GM18870 (cell line): ENCODE measurements around the gene PCYT1A.
"Not testable (repeated sequence)": the region's sequence is repeated elsewhere in the genome, so short reads cannot be mapped to it uniquely, and the experiment has no call there.

Source experiments
- ATAC-seq: cut with Tn5 transposase; IDR thresholded peaks from one replicate; pipeline ENCODE4 v1.9.1; 2021; ENCODE audit warnings: moderate library complexity; ENCODE audit not compliant: unreplicated experiment

The PCYT1A gene

GRCh38 chr3:196287440-196288140 lies at the start of gene PCYT1A:
PCYT1A (minus strand) TSS chr3:196287726; CDS start chr3:196270531, 17,195 bp downstream.
- ATAC-seq: peak; percentile 61

DNA sequence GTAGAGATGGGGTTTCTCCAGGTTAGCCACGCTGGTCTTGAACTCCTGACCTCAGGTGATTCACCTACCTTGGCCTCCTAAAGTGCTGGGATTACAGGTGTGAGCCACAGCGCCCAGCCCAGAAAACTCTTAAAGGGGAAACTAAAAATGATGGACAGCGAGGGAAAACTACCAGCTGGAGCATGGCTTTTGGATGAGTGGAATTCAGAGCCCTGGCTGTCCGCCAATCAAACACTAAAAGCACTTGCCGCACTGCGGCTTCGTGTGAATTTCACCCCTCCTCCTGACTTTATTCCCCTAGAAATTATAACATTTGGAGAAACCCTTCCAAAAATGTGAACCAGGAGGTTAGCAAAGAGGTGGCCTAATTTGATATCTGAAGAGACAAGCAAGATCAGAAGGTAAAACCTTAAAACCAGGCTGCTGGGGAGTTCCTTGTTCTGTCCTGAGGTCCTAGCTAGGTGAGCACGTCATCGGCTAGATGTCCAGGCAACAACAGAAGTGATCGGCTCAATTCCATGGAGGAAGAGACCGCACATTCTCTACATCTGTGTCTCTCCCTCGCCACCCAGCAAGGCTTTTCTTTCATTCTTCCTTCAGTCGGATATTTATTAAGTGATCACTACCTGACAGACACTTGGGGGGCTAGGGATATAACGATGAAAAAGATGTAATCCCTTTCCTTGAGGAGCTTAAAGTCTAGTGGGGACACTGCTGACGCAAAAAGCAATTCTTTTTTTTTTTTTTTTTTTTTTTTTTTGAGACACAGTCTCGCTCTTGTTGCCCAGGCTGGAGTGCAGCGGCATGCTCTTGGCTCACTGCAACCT lies 49.0 kb upstream of the PCYT1A start:
- no peak for ATAC-seq

- no peak for ATAC-seq
Measured at GRCh38 chr3:196335503-196335948, 48.0 kb upstream of the PCYT1A start.

- no peak for ATAC-seq
Measured at GRCh38 chr3:196334982-196335381, 47.5 kb upstream of the PCYT1A start.

DNA sequence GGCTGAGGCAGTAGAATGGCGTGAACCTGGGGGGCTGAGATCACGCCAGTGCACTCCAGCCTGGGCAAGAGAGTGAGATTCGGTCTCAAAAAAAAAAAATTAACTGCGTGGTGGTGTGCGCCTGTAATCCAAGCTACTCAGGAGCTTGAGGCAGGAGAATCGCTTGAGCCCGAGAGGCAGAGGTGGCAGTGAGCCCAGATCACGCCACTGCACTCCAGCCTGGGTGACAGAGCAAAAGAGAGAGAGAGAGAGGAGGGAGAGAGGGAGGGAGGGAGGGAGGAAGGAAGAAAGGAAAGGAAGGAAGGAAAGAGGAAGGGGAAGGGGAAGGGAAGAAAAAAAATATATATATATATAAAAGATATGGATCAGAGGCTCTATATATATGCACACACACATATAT lies 44.6 kb upstream of the PCYT1A start:
- ATAC-seq: no peak

GRCh38 chr3:196327405-196327804 lies 39.9 kb upstream of the PCYT1A start:
- no peak for ATAC-seq

DNA sequence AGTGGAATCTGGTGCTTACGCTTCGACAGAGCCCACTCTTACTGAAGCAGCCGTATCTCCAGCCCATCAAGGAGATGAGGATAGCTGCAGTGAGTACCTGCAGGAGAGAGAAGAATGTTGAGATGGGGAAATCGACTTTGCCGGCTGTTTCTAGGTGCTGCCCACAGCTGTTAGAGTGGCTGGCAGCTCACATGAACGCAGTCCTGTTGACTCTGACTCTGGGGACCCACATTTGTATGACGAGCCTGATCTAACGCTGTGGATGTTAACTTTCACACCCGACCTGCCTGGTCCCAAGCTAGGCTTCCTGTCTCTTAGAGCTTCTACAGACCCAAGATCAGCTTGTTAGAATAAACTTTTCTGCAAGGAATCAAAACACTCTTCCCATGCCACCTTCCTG lies 39.4 kb upstream of the PCYT1A start:
- ATAC-seq: no peak

GRCh38 chr3:196323691-196324090 lies 36.2 kb upstream of the PCYT1A start:
- no peak for ATAC-seq

DNA sequence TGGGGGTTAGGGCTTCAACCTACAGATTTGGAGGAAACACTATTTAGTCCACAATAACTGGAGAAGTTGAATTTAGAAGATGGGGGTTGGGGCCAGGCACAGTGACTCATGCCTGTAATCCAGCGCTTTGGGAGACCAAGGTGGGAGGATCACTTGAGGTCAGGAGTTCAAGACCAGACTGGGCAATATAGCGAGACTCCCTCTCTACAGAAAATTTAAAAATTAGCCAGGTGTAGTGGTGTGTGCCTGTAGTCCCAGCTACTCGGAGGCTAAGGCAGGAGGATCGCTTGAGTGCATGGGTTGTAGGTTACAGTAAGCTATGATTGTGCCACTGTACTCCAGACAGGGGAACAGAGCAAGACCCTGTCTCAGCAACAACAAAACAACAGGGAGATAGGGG lies 35.5 kb upstream of the PCYT1A start:
- ATAC-seq: no peak

- ATAC-seq: no peak
Measured at GRCh38 chr3:196321162-196321561, 33.6 kb upstream of the PCYT1A start.

- ATAC-seq: no peak
Measured at GRCh38 chr3:196320137-196320536, 32.6 kb upstream of the PCYT1A start.

DNA sequence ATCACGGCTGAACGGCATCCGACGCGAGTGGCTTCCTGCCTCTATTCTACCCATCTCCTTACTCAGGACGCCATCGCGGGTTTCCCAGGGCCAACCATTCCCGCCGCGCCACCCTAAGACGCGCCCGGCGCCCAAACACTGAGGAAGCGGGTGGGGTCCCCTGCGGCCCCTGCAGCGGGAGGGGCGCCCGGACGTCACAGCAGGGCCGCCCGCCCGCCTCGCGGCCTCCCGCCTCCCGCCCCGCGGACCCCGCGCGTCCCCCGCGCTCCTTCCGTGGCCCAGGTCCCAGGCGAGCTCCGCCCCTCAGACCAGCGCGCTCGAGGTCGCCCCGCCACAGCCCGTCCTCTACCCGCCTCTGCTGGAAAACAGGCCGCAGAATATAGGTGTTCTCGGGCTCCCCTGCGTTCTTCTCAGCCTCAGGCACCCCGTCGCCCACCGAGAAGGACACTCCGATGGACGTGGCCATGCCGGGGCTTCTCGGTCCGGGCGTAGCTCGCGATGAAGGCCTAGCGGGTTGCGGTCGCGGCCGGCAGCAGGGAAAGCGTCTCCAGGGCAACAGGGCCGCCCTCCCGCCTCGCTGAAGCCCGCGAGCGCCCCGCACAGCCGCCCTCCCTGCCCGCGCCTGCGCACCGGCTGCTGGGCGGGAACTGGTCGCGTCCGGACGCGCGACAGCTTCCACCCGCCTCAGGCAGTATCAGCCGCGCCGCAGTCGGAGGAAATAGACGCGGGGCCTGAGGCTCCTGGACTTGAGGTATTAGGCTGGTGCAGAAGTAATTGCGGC lies 30.4 kb upstream of the PCYT1A start, which contains the start of gene DYNLT2B:
Gene DYNLT2B, minus strand, starts transcription at position 554 of the 781 bp plus-strand sequence. Its CDS starts 88 bp downstream, at position 466.
- peak; percentile 60 for ATAC-seq

GRCh38 chr3:196316799-196317686 lies 29.5 kb upstream of the PCYT1A start:
- not testable (repeated sequence) for ATAC-seq

GRCh38 chr3:196315821-196316220 lies 28.3 kb upstream of the PCYT1A start:
- ATAC-seq: no peak

DNA sequence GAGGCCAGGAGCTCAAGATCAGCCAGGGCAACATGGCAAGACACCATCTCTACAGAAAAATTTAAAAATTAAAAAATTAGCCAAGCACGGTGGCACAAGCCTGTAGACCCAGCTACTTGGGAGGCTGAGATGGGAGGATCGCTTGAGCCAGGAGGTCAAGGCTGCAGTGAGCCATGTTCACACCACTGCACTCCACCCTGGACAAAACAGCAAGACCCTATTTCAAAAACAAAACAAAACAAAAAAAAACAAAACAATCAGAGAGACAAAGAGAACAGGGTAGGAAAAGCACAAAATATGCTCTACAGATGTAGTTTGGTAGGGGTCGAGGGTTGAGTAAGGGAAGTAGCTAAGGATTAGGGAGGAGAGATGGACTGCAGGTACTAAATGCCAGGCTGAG lies 27.1 kb upstream of the PCYT1A start:
- ATAC-seq: no peak

GRCh38 chr3:196314086-196314485 lies 26.6 kb upstream of the PCYT1A start:
- not testable (repeated sequence) for ATAC-seq

- ATAC-seq: not testable (repeated sequence)
Measured at GRCh38 chr3:196302960-196303359, 15.4 kb upstream of the PCYT1A start.

DNA sequence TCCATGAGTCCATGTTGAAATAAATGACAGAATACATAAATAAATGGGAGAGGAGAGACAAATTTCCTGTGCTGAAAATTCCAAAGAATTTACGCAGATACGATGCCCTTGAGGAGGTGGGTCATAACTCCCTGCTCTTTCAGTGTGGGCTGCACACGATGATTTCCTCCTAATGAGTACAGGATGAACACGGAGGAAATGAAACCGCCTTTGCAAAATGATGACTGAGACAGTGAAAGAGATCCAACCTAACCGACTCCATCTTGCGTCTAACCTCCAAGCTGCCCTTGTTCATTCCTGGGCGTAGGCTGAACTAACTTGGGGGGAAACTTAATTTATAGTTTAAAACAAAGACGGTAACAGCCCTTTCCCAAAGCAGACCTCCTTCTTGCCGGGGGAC lies 15.0 kb upstream of the PCYT1A start:
- ATAC-seq: not testable (repeated sequence)

- no peak for ATAC-seq
Measured at GRCh38 chr3:196298521-196298920, 11.0 kb upstream of the PCYT1A start.

DNA sequence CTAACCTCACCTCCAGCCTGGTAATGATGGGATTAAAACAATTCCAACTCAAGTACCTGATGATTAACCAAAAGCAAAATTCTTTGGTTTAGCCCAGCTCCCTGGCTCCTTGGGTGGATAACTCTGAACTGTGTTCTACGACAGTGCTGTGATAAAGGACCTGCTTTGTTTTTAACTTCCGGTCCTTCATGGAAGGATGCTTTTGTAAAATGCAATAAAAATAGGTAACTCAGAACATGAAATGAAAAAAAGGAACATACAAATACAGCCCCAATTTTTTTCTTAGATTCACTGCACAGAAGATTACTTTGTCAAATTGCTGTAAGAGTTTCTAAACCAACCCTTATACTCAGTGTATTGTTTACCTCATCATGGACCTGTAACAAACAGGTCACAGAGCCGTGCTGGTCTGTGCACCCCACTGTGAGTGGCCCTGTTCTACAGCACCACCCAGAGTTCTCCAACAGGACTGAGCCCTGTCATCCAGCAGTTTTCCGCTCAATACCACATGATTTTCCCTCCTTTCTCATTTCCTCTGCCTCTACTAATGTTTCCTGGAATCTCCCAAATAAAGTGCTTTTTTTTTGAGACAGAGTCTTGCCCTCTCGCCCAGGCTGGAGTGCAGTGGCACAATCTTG lies 4.9 kb upstream of the PCYT1A start:
- ATAC-seq: no peak
